GM23338 (cell line): ENCODE data around the gene PKN3. TPM values are rescaled to one million over a fixed set of nuclear protein-coding genes. Genes with fewer than 3 reads are reported as not detected.

Experiments used
- ATAC-seq: fragments of 200-7000 bp; cut with Tn5 transposase; 3 replicates; pipeline ENCODE4 v1.9.1; 2020
- DNase-seq: peaks from one replicate; pipeline ENCODE4 v3.0.0-alpha.2; 2015; ENCODE audit warnings: low spot score
- H2AFZ ChIP-seq: fragments of 200-600 bp; sonication (generic); 2 replicates; pipeline ENCODE4 v1.8.0; 2016; ENCODE audit warnings: antibody characterized with exemption, mild to moderate bottlenecking, moderate library complexity
- H3F3A ChIP-seq: fragments of 200-600 bp; sonication (generic); replicated peaks from 2 replicates; pipeline ENCODE4 v1.8.0; 2017; ENCODE audit warnings: antibody characterized with exemption, mixed run types, low read depth
- H3K27ac ChIP-seq: fragments of 200-600 bp; sonication (generic); 2 replicates; pipeline ENCODE4 v1.6.1; 2016; ENCODE audit warnings: low read depth
- H3K27me3 ChIP-seq: fragments of 200-600 bp; sonication (generic); 2 replicates; pipeline ENCODE4 v1.8.0; 2016; ENCODE audit warnings: mild to moderate bottlenecking, mixed run types, moderate library complexity; ENCODE audit not compliant: insufficient read depth
- H3K36me3 ChIP-seq: fragments of 200-600 bp; sonication (generic); 2 replicates; pipeline ENCODE4 v1.8.0; 2016; ENCODE audit warnings: mild to moderate bottlenecking; ENCODE audit not compliant: insufficient read depth
- H3K4me1 ChIP-seq: fragments of 200-600 bp; sonication (generic); 2 replicates; pipeline ENCODE4 v1.8.0; 2016; ENCODE audit warnings: mild to moderate bottlenecking, moderate library complexity; ENCODE audit not compliant: insufficient read depth
- H3K4me2 ChIP-seq: fragments of 200-600 bp; sonication (generic); 2 replicates; pipeline ENCODE4 v1.7.1; 2017; ENCODE audit warnings: mixed run types
- H3K4me3 ChIP-seq: fragments of 200-600 bp; sonication (generic); 2 replicates; pipeline ENCODE4 v1.6.1; 2016; ENCODE audit warnings: mixed run types
- H3K79me2 ChIP-seq: fragments of 200-600 bp; sonication (generic); replicated peaks from 2 replicates; pipeline ENCODE4 v1.8.0; 2017; ENCODE audit warnings: mild to moderate bottlenecking; ENCODE audit not compliant: insufficient read depth
- H3K9me2 ChIP-seq: fragments of 200-600 bp; sonication (generic); 2 replicates; pipeline ENCODE4 v1.8.0; 2017; ENCODE audit not compliant: insufficient read depth
- H4K20me1 ChIP-seq: fragments of 200-600 bp; sonication (generic); replicated peaks from 2 replicates; pipeline ENCODE4 v1.8.0; 2017; ENCODE audit warnings: mild to moderate bottlenecking; ENCODE audit not compliant: insufficient read depth
- H3K27ac Mint-ChIP-seq: 2 replicates; pipeline ENCODE4 v1.8.0; 2020; ENCODE audit warnings: inconsistent platforms, mild to moderate bottlenecking, moderate library complexity, mixed read lengths
- H3K27me3 Mint-ChIP-seq: 3 replicates; pipeline ENCODE4 v1.8.0; 2022; ENCODE audit warnings: low read depth, mild to moderate bottlenecking, moderate library complexity, mixed read lengths, inconsistent platforms; ENCODE audit not compliant: insufficient read depth, poor library complexity
- H3K36me3 Mint-ChIP-seq: 3 replicates; pipeline ENCODE4 v1.8.0; 2021; ENCODE audit warnings: low read depth, mild to moderate bottlenecking, inconsistent platforms, moderate library complexity, mixed read lengths
- H3K4me1 Mint-ChIP-seq: 3 replicates; pipeline ENCODE4 v1.8.0; 2020; ENCODE audit warnings: mild to moderate bottlenecking, inconsistent platforms, mixed read lengths
- H3K4me3 Mint-ChIP-seq: 3 replicates; pipeline ENCODE4 v1.8.0; 2021; ENCODE audit warnings: moderate library complexity, mild to moderate bottlenecking, inconsistent platforms, mixed read lengths
- H3K9me3 Mint-ChIP-seq: 3 replicates; pipeline ENCODE4 v1.8.0; 2020; ENCODE audit warnings: moderate library complexity, mild to moderate bottlenecking, inconsistent platforms, mixed read lengths
- CTCF ChIP-seq, 2 experiments: fragments of 200-600 bp in 1 of 2; sonication (generic) in 1 of 2; conservative IDR thresholded peaks; 2 replicates each; pipeline versions ENCODE4 v1.5.1 to v1.6.1; 2016 to 2017; ENCODE audit warnings: antibody characterized with exemption in 2 of 2, low read depth in 2 of 2, mild to moderate bottlenecking in 2 of 2, moderate library complexity in 1 of 2
- ETS1 ChIP-seq: IDR thresholded peaks from 2 replicates; pipeline ENCODE4 v1.6.1; 2016; ENCODE audit warnings: antibody characterized with exemption
- EZH2 ChIP-seq: fragments of 200-600 bp; sonication (generic); IDR thresholded peaks from one replicate; pipeline ENCODE4 v1.8.0; 2017; ENCODE audit warnings: antibody characterized with exemption, mild to moderate bottlenecking, low read depth; ENCODE audit not compliant: unreplicated experiment
- EZH2phosphoT487 ChIP-seq: fragments of 200-600 bp; sonication (generic); IDR thresholded peaks from one replicate; pipeline ENCODE4 v1.8.1; 2018; ENCODE audit warnings: antibody characterized with exemption; ENCODE audit not compliant: unreplicated experiment
- NANOG ChIP-seq: IDR thresholded peaks from 2 replicates; pipeline ENCODE4 v1.6.1; 2016; ENCODE audit warnings: antibody characterized with exemption, borderline replicate concordance
- POLR2AphosphoS5 ChIP-seq: IDR thresholded peaks from 2 replicates; pipeline ENCODE4 v1.6.1; 2016; ENCODE audit warnings: antibody characterized with exemption, low read depth
- REST ChIP-seq: IDR thresholded peaks from one replicate; pipeline ENCODE4 v1.6.1; 2018; ENCODE audit warnings: antibody characterized with exemption; ENCODE audit not compliant: unreplicated experiment
- STAT1 ChIP-seq: IDR thresholded peaks from one replicate; pipeline ENCODE4 v1.6.1; 2016; ENCODE audit warnings: antibody characterized with exemption; ENCODE audit not compliant: unreplicated experiment
- ZNF114 ChIP-seq: fragments of 250-450 bp; sonication (Bioruptor Pico); IDR thresholded peaks from 2 replicates; pipeline ENCODE4 v1.5.0; 2020; ENCODE audit warnings: mild to moderate bottlenecking, moderate library complexity
- polyA plus RNA-seq: library from polyadenylated mRNA; unstranded; fragments of >200 nt; fragmentation: Nextera tagmentation; extraction: Ambion mirVana; gene quantifications from 2 replicates; pipeline ENCODE4 v1.2.1, GENCODE V29; 2016
- total RNA-seq: library from RNA; depleted of rRNA; stranded (reverse); fragments of >200 nt; shearing (Covaris generic); gene quantifications from 2 replicates; pipeline ENCODE4 v1.2.3, GENCODE V29; 2014

The PKN3 gene
- total and polyA plus RNA-seq, 2 experiments from 2014 or later: 6.2 to 17.7 TPM

GRCh38 chr9:128724744-128725211 is 22.5 kb downstream of the PKN3 start:
- H3K4me1 ChIP-seq: peaks cover 3% of the 10 kb centered on the region
- DNase-seq (peak; percentile 97), ATAC-seq (peak; percentile 63)
- peaks cover 24% of the 10 kb centered on the region for H3K4me1 Mint-ChIP-seq
- no peak overlapping the region; the same call in 1 of the 2 replicates for H3K4me2 ChIP-seq
- peaks cover 24% of the 10 kb centered on the region for H3K27me3 Mint-ChIP-seq
- no peaks in the 10 kb centered on the region; the same call in 1 of the 2 replicates for H3K79me2 ChIP-seq
- H4K20me1 ChIP-seq: no peaks in the 10 kb centered on the region
- H3K36me3 ChIP-seq: no peaks in the 10 kb centered on the region
- H3K36me3 Mint-ChIP-seq: peaks cover 4% of the 10 kb centered on the region; the same call in 2 of the 3 replicates
- H3K9me3 Mint-ChIP-seq: no peaks in the 10 kb centered on the region; the same call in 2 of the 3 replicates
- H3K27ac ChIP-seq: peak overlapping the region; percentile 56; the same call in 1 of the 2 replicates
- H3K4me3 Mint-ChIP-seq: peak overlapping the region; percentile 92
- no peak for TF ChIP-seq EZH2phosphoT487
- no peak for TF ChIP-seq REST
- TF ChIP-seq EZH2: no peak
- TF ChIP-seq POLR2AphosphoS5: peak; percentile 50; the same call in 1 of the 2 replicates
- H3K27me3 ChIP-seq: no peaks in the 10 kb centered on the region
- H3K4me3 ChIP-seq: peak overlapping the region; percentile 47
- H3K9me2 ChIP-seq: no peaks in the 10 kb centered on the region
- peak overlapping the region; percentile 57 for H3K27ac Mint-ChIP-seq
- no peak overlapping the region for H2AFZ ChIP-seq
- no peaks in the 10 kb centered on the region; the same call in 1 of the 2 replicates for H3F3A ChIP-seq

- H3K4me3 ChIP-seq: no peak overlapping the region
- H2AFZ ChIP-seq: no peak overlapping the region
- no peaks in the 10 kb centered on the region; the same call in 2 of the 3 replicates for H3K9me3 Mint-ChIP-seq
- 0 out of 3 replicates have a peak, but pooled peaks cover 3% of the 10 kb centered on the region for H3K36me3 Mint-ChIP-seq
- peaks cover 3% of the 10 kb centered on the region for H3K4me1 ChIP-seq
- H3K4me2 ChIP-seq: no peak overlapping the region
- no peak overlapping the region for H3K27ac Mint-ChIP-seq
- no peaks in the 10 kb centered on the region for H3K9me2 ChIP-seq
- H3K36me3 ChIP-seq: no peaks in the 10 kb centered on the region
- H3K27me3 ChIP-seq: no peaks in the 10 kb centered on the region
- no peak for ATAC-seq
- no peaks in the 10 kb centered on the region for H4K20me1 ChIP-seq
- no peak overlapping the region for H3K27ac ChIP-seq
- H3K4me1 Mint-ChIP-seq: peaks cover 20% of the 10 kb centered on the region
- H3K79me2 ChIP-seq: no peaks in the 10 kb centered on the region; the same call in 1 of the 2 replicates
- H3K4me3 Mint-ChIP-seq: no peak overlapping the region
- H3K27me3 Mint-ChIP-seq: peaks cover 22% of the 10 kb centered on the region
- DNase-seq: no peak
- peaks cover 4% of the 10 kb centered on the region; the same call in 1 of the 2 replicates for H3F3A ChIP-seq
- no peak for TF ChIP-seq EZH2
- no peak for TF ChIP-seq CTCF (conservative IDR thresholded peaks at IDR 0.05; ENCODE audit: low read depth in 2 of 2)
- TF ChIP-seq POLR2AphosphoS5: no peak
- no peak for TF ChIP-seq ZNF114 (CRISPR knock-in tag)
- no peak for TF ChIP-seq STAT1
- TF ChIP-seq EZH2phosphoT487: no peak
- no peak for TF ChIP-seq ETS1
- TF ChIP-seq NANOG: no peak
- no peak for TF ChIP-seq REST
Measured at GRCh38 chr9:128727640-128728248, 25.4 kb downstream of the PKN3 start.
